Measurements from ENCODE around the gene PIP4K2A. TPM values are rescaled to one million over a fixed set of nuclear protein-coding genes. Genes with fewer than 3 reads are reported as not detected.
A peak's percentile ranks its signal among the peaks of the same experiment; 100 is the strongest.

The PIP4K2A gene
- total RNA-seq, 2 experiments from 2014 or later = 108 to 115 TPM

DNA sequence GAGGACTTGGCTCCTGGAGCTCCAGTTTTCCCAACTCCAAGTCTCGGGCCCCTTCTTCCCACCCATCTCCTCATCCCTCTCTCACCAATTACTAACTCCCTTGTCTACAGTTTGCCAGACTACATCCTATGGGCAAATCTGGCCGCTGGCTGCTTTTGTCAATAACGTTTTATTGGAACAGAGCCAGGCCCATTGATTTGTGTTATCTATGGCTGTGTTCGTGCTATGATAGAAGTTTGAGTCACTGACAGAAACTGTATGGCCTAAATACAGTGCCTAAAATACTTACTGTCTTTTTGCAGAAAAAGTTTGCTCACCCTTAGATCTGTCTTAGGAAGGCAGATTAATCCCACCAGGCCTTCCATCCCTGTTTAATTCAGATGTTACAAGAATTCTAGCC is 71.3 kb downstream of the PIP4K2A start:
- intact Hi-C loops (cut with micrococcal nuclease) = loop anchor here (10.0 kb wide), 1 partner anchor 342 kb away; no protein-coding TSS in a partner anchor
- Mint-ChIP-seq H3K27me3 (no peaks in the 10 kb centered on the region), H3K4me1 (ENCODE audit: low read depth) (peaks cover 80% of the 10 kb centered on the region), H3K4me3 (no peak overlapping the region), H3K9me3 (no peaks in the 10 kb centered on the region), H3K27ac (peak overlapping the region; percentile 85), H3K36me3 (ENCODE audit: low read depth) (peaks cover 49% of the 10 kb centered on the region)
- ChIA-PET POLR2A (interaction anchor here (0.6 to 1.9 kb wide), 4 partner anchors 10 to 71 kb away, joined by 4 to 7 read pairs (median 4); no protein-coding TSS in a partner anchor), CTCF (interaction anchor here (2.2 kb wide), 1 partner anchor 12 kb away, joined by 10 read pairs; no protein-coding TSS in a partner anchor)
- TF ChIP-seq, protein P1, sequence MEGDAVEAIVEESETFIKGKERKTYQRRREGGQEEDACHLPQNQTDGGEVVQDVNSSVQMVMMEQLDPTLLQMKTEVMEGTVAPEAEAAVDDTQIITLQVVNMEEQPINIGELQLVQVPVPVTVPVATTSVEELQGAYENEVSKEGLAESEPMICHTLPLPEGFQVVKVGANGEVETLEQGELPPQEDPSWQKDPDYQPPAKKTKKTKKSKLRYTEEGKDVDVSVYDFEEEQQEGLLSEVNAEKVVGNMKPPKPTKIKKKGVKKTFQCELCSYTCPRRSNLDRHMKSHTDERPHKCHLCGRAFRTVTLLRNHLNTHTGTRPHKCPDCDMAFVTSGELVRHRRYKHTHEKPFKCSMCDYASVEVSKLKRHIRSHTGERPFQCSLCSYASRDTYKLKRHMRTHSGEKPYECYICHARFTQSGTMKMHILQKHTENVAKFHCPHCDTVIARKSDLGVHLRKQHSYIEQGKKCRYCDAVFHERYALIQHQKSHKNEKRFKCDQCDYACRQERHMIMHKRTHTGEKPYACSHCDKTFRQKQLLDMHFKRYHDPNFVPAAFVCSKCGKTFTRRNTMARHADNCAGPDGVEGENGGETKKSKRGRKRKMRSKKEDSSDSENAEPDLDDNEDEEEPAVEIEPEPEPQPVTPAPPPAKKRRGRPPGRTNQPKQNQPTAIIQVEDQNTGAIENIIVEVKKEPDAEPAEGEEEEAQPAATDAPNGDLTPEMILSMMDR (IDR thresholded peaks at IDR 0.05) = no peak
- DNase-seq (no peak), ATAC-seq (no peak)

DNA sequence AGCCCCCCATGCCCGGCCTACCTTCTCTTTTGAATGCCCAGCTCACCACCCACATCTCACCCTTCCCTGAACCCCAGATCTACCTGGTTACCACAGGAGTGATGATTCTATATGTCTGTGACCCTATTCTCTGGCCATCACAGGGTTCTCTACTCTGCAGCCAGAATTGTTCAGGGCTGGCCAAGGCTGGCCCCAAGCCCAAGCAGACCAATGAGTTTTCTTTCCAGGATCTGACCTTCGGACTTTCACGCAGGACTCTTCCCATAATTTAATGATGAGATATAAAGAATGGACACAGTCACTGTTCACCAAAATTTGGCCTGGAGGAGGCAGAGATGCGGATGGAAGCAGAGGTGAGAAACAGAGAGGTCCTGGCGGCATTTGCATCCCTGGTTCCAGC is 72.6 kb downstream of the PIP4K2A start:
- Mint-ChIP-seq H3K4me3 (no peak overlapping the region), H3K27ac (peak overlapping the region; percentile 75), H3K9me3 (peaks cover 7% of the 10 kb centered on the region), H3K27me3 (no peaks in the 10 kb centered on the region), H3K36me3 (ENCODE audit: low read depth) (peaks cover 50% of the 10 kb centered on the region), H3K4me1 (ENCODE audit: low read depth) (peaks cover 79% of the 10 kb centered on the region)
- DNase-seq (no peak), ATAC-seq (no peak)
- POLR2A ChIA-PET = interaction anchor here (0.8 to 1.9 kb wide), 4 partner anchors 11 to 52 kb away, joined by 3 to 6 read pairs (median 4); no protein-coding TSS in a partner anchor
- intact Hi-C loops (cut with micrococcal nuclease) = loop anchor here (10.0 kb wide), 1 partner anchor 343 kb away; no protein-coding TSS in a partner anchor
- TF ChIP-seq, protein P1 (IDR thresholded peaks at IDR 0.05) = no peak
- CTCF ChIA-PET = no interaction called here

DNA sequence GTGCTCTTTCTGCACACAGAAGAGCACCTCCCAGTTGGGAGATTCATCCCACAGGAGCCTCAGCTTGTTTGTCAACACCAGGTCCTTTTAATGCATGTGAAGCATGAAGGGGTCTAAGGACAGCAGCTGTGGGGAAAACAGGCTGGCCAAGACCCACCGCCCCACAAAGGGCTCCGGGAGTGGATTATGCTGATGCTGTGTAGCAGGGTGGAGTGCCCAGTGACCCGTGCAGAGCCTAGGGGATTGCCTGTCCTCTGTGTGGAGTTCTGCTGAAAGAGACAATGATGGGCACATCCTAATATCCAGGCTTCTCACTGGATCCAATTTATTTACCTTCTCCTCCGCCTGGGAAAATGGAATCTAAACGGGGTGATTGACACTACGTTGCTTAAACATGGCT is 74.0 kb downstream of the PIP4K2A start:
- Mint-ChIP-seq H3K27ac (no peak overlapping the region), H3K4me3 (no peak overlapping the region), H3K36me3 (ENCODE audit: low read depth) (peaks cover 58% of the 10 kb centered on the region), H3K4me1 (ENCODE audit: low read depth) (peaks cover 81% of the 10 kb centered on the region), H3K9me3 (peaks cover 11% of the 10 kb centered on the region), H3K27me3 (no peaks in the 10 kb centered on the region)
- DNase-seq (no peak), ATAC-seq (no peak)
- intact Hi-C loops (cut with micrococcal nuclease) = loop anchor here (10.0 kb wide), 1 partner anchor 344 kb away; no protein-coding TSS in a partner anchor
- ChIA-PET POLR2A (interaction anchor here (1.2 to 1.6 kb wide), 2 partner anchors 10 to 74 kb away, joined by 3 to 6 read pairs; partner anchors contain the start of gene PIP4K2A), CTCF (interaction anchor here (0.8 to 1.1 kb wide), 2 partner anchors 9 to 74 kb away, joined by 3 read pairs; partner anchors contain the start of gene PIP4K2A)
- TF ChIP-seq, protein P1 (IDR thresholded peaks at IDR 0.05) = no peak

DNA sequence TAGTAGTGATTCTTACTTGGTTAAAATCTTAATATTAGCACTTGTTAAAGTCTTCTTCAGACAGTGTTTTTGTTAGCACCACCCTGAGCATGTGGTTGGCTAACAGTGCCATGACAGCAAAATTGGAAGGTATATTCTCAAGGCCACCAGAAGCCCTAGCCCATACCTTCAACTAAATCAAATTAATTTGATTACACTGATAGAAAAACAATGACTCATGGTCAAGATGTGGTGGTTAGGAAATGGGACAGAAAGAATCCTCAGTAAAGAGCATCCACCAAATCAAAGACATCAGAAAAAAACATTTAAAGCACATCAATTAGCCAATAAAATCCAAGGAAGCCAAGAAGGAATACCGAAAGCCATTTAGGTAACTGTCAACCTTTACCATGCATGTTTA is 75.5 kb downstream of the PIP4K2A start:
- POLR2A ChIA-PET = interaction anchor here (1.1 to 1.2 kb wide), 2 partner anchors 9 to 75 kb away, joined by 3 to 6 read pairs; partner anchors contain the start of gene PIP4K2A
- intact Hi-C loops (cut with micrococcal nuclease) = no loop called here
- Mint-ChIP-seq H3K4me3 (no peak overlapping the region), H3K4me1 (ENCODE audit: low read depth) (peaks cover 86% of the 10 kb centered on the region), H3K27me3 (no peaks in the 10 kb centered on the region), H3K27ac (peak overlapping the region; percentile 7), H3K36me3 (ENCODE audit: low read depth) (peaks cover 52% of the 10 kb centered on the region), H3K9me3 (peaks cover 12% of the 10 kb centered on the region)
- TF ChIP-seq, protein P1 (IDR thresholded peaks at IDR 0.05) = no peak
- CTCF ChIA-PET = interaction anchor here (0.6 kb wide), 1 partner anchor 128 kb away, joined by 3 read pairs; no protein-coding TSS in a partner anchor
- ATAC-seq (no peak), DNase-seq (no peak)

DNA sequence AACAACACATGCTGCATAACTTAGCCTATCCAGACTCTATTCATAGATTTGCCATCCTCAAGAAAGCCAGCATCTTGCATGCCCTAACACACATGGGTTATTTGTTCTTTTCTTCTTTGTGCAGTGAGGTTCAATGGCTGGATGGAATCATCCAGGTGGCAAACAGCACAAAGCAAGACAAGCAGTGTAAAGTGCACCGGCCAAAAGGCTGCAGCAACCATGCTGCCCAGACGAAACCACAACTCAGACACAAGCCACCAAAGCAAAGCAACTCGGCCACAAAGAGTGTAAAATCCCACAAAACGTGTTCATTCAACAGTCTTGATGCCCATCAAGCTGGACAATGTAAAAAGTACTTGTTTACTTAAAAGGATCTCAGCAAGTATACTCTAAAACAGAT is 76.9 kb downstream of the PIP4K2A start:
- TF ChIP-seq, protein P1 (IDR thresholded peaks at IDR 0.05) = no peak
- no peak overlapping the region for H3K4me3 Mint-ChIP-seq
- no peak for ATAC-seq
- peaks cover 12% of the 10 kb centered on the region for H3K9me3 Mint-ChIP-seq
- H3K27ac Mint-ChIP-seq = peak overlapping the region; percentile 83
- H3K4me1 Mint-ChIP-seq (ENCODE audit: low read depth) = peaks cover 86% of the 10 kb centered on the region
- H3K27me3 Mint-ChIP-seq = no peaks in the 10 kb centered on the region
- POLR2A ChIA-PET = interaction anchor here (1.2 to 3.0 kb wide), 2 partner anchors 10 to 33 kb away, joined by 3 to 24 read pairs; no protein-coding TSS in a partner anchor
- no peak for DNase-seq
- CTCF ChIA-PET = interaction anchor here (1.2 kb wide), 1 partner anchor 46 kb away, joined by 3 read pairs; no protein-coding TSS in a partner anchor
- intact Hi-C loops (cut with micrococcal nuclease) = no loop called here
- H3K36me3 Mint-ChIP-seq (ENCODE audit: low read depth) = peaks cover 50% of the 10 kb centered on the region

All from activated CD8-positive, alpha-beta T cell treated with anti-CD3 and anti-CD28 coated beads for 36 hours (primary cell).